ENCODE data around the gene PIN4.

PIN4 gene

GRCh38 chrX:72181178-72182125, at the start of gene PIN4:
PIN4 (plus strand) TSS chrX:72181757; CDS start chrX:72181786, 29 bp downstream.
- peak within 1 kb of the TSS; percentile 95 for H3K4me3 ChIP-seq (ENCODE audit: low read depth, low read length)
- DNase-seq (ENCODE audit: low read depth) = peak; percentile 96
- peak; percentile 45; the same call in 1 of the 2 replicates for TF ChIP-seq MYC (IDR thresholded peaks at IDR 0.05; ENCODE audit: low read depth, low read length)
- TF ChIP-seq POLR2A (IDR thresholded peaks at IDR 0.05; ENCODE audit: extremely low read depth, insufficient read length) = peak; percentile 53
- TF ChIP-seq CTCF (IDR thresholded peaks at IDR 0.05; ENCODE audit: low read depth, low read length) = no peak
- peak; percentile 72 for TF ChIP-seq MAX (IDR thresholded peaks at IDR 0.05; ENCODE audit: low read depth, low read length)

- H3K4me3 ChIP-seq (ENCODE audit: low read depth, low read length) = no peak overlapping the region
- no peak for DNase-seq (ENCODE audit: low read depth)
- TF ChIP-seq CTCF (IDR thresholded peaks at IDR 0.05; ENCODE audit: low read depth, low read length) = no peak
- no peak for TF ChIP-seq MAX (IDR thresholded peaks at IDR 0.05; ENCODE audit: low read depth, low read length)
- TF ChIP-seq MYC (IDR thresholded peaks at IDR 0.05; ENCODE audit: low read depth, low read length) = no peak
- TF ChIP-seq POLR2A (IDR thresholded peaks at IDR 0.05; ENCODE audit: extremely low read depth, insufficient read length) = no peak
Measured at GRCh38 chrX:72132456-72132855, 49.1 kb upstream of the PIN4 start.

GRCh38 chrX:72133851-72134546, 47.6 kb upstream of the PIN4 start:
- no peak for DNase-seq (ENCODE audit: low read depth)
- no peak overlapping the region for H3K4me3 ChIP-seq (ENCODE audit: low read depth, low read length)
- no peak for TF ChIP-seq MYC (IDR thresholded peaks at IDR 0.05; ENCODE audit: low read depth, low read length)
- no peak for TF ChIP-seq CTCF (IDR thresholded peaks at IDR 0.05; ENCODE audit: low read depth, low read length)
- no peak for TF ChIP-seq POLR2A (IDR thresholded peaks at IDR 0.05; ENCODE audit: extremely low read depth, insufficient read length)
- no peak for TF ChIP-seq MAX (IDR thresholded peaks at IDR 0.05; ENCODE audit: low read depth, low read length)

- TF ChIP-seq MAX (IDR thresholded peaks at IDR 0.05; ENCODE audit: low read depth, low read length) (no peak), MYC (IDR thresholded peaks at IDR 0.05; ENCODE audit: low read depth, low read length) (no peak), CTCF (IDR thresholded peaks at IDR 0.05; ENCODE audit: low read depth, low read length) (no peak), POLR2A (IDR thresholded peaks at IDR 0.05; ENCODE audit: extremely low read depth, insufficient read length) (no peak)
- no peak overlapping the region for H3K4me3 ChIP-seq (ENCODE audit: low read depth, low read length)
- DNase-seq (ENCODE audit: low read depth) = no peak
Measured at GRCh38 chrX:72137846-72138495, 43.6 kb upstream of the PIN4 start.

- H3K4me3 ChIP-seq (ENCODE audit: low read depth, low read length) = no peak overlapping the region
- TF ChIP-seq POLR2A (IDR thresholded peaks at IDR 0.05; ENCODE audit: extremely low read depth, insufficient read length) (no peak), MAX (IDR thresholded peaks at IDR 0.05; ENCODE audit: low read depth, low read length) (no peak), MYC (IDR thresholded peaks at IDR 0.05; ENCODE audit: low read depth, low read length) (no peak), CTCF (IDR thresholded peaks at IDR 0.05; ENCODE audit: low read depth, low read length) (no peak)
- DNase-seq (ENCODE audit: low read depth) = no peak
Measured at GRCh38 chrX:72139538-72139937, 42.0 kb upstream of the PIN4 start.

All from NB4 (cell line).